Measurements from ENCODE around the gene PHACTR3. TPM values are rescaled to one million over a fixed set of nuclear protein-coding genes. Genes with fewer than 3 reads are reported as not detected.

The PHACTR3 gene
- polyA plus RNA-seq, 3 donors from 2014 or later = not detected

DNA sequence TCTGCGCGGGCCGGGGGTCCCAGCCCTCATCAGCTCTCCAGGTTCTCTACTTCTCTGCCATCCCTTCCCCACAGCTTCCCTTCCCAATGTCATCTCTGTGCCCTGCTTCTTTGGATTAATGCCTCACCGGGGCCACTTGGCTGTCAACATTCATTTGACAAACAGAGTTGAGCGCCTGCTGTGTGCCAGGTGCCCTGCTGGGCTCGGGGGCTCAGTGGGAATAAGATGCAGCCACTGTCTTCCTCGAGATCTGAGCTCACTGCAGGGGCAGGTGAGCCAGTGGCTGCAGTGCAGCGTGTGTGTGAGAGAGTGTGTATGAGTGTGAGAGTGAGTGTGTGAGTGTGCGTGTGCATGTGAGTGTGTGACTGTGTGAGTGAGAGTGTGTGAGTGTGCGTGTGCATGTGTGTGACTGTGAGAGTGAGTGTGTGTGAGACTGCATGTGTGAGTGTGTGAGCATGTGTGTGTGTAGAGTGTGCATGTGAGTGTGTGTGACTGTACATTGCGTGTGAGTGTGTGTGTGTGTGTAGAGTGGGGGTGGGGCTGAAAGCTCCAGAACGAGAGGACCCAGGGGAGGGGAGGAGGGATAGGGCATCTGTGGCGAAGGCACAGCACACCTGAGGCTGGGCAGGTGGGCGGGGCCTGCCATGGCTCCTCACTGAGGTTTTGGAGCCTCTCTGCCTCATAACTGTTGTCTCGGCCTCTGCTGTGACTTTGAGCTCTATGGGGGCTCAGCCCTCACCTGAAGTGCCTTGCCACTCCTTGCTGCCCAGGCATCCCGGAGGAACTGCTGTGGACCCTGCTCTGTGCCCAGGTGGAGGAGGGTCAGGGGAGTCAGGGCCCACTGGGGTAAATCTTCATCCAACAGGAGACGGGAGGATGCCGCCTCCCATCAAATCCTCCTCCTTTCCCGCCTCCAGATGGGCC, 36.5 kb upstream of the PHACTR3 start:
- Mint-ChIP-seq H3K27me3 (ENCODE audit: low read depth in 3 of 3) (peaks cover 0 to 7% (median 2%) of the 10 kb centered on the region in 3 donors), H3K4me3 (no peak overlapping the region), H3K4me1 (peaks cover 0 to 6% of the 10 kb centered on the region in 2 donors), H3K27ac (no peak overlapping the region), H3K9me3 (no peaks in the 10 kb centered on the region), H3K36me3 (no peaks in the 10 kb centered on the region)
- DNase-seq = no peak

- Mint-ChIP-seq H3K4me1 (peaks cover 0 to 6% of the 10 kb centered on the region in 2 donors), H3K27me3 (ENCODE audit: low read depth in 3 of 3) (peaks cover 0 to 7% (median 2%) of the 10 kb centered on the region in 3 donors), H3K27ac (no peak overlapping the region), H3K4me3 (no peak overlapping the region), H3K9me3 (no peaks in the 10 kb centered on the region), H3K36me3 (no peaks in the 10 kb centered on the region)
- no peak for DNase-seq
These were observed 35.8 kb upstream of the PHACTR3 start for GRCh38 chr20:59568509-59569024.

GRCh38 chr20:59569305-59569704, 35.0 kb upstream of the PHACTR3 start:
- H3K9me3 Mint-ChIP-seq = no peaks in the 10 kb centered on the region
- peaks cover 0 to 6% of the 10 kb centered on the region in 2 donors for H3K4me1 Mint-ChIP-seq
- no peaks in the 10 kb centered on the region for H3K36me3 Mint-ChIP-seq
- H3K27me3 Mint-ChIP-seq (ENCODE audit: low read depth in 3 of 3) = peaks cover 0 to 7% (median 2%) of the 10 kb centered on the region in 3 donors
- H3K27ac Mint-ChIP-seq = peak overlapping the region in 1 of 6 donors; percentile 2
- no peak overlapping the region for H3K4me3 Mint-ChIP-seq
- DNase-seq = no peak

DNA sequence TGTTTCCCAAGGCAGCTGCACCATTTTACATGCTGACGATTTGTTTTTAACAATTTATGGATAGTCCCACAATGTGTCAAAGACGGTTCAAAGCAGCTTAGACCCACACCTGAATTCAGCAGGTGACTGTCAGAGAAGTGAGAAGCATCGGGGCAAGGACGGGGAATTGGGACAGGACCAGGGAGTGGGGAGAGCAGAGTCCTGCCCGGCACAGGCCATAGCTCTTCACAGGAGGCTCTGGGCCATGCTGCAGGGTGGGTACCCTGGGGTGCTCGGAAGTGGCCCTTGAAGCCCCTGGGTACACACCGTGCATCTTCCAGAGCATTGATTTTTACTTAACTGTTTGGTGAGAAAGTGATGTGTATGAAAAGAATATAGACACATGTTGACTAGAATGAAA, 33.2 kb upstream of the PHACTR3 start:
- H3K27ac Mint-ChIP-seq = peak overlapping the region in 1 of 6 donors; percentile 23
- no peaks in the 10 kb centered on the region for H3K36me3 Mint-ChIP-seq
- H3K9me3 Mint-ChIP-seq = no peaks in the 10 kb centered on the region
- peaks cover 0 to 6% of the 10 kb centered on the region in 2 donors for H3K4me1 Mint-ChIP-seq
- H3K27me3 Mint-ChIP-seq (ENCODE audit: low read depth in 3 of 3) = peaks cover 4 to 7% (median 7%) of the 10 kb centered on the region in 3 donors
- no peak for DNase-seq
- H3K4me3 Mint-ChIP-seq = peak overlapping the region; percentile 57 to 71 (median 65)

- peaks cover 0 to 6% of the 10 kb centered on the region in 2 donors for H3K4me1 Mint-ChIP-seq
- peak overlapping the region; percentile 57 to 71 (median 65) for H3K4me3 Mint-ChIP-seq
- DNase-seq = peak; percentile 28 to 40 (median 37)
- no peaks in the 10 kb centered on the region for H3K36me3 Mint-ChIP-seq
- H3K9me3 Mint-ChIP-seq = no peaks in the 10 kb centered on the region
- H3K27ac Mint-ChIP-seq = peak overlapping the region in 1 of 6 donors; percentile 23
- H3K27me3 Mint-ChIP-seq (ENCODE audit: low read depth in 3 of 3) = peaks cover 4 to 8% (median 7%) of the 10 kb centered on the region in 3 donors
These were observed 32.6 kb upstream of the PHACTR3 start for GRCh38 chr20:59571551-59572314.

DNA sequence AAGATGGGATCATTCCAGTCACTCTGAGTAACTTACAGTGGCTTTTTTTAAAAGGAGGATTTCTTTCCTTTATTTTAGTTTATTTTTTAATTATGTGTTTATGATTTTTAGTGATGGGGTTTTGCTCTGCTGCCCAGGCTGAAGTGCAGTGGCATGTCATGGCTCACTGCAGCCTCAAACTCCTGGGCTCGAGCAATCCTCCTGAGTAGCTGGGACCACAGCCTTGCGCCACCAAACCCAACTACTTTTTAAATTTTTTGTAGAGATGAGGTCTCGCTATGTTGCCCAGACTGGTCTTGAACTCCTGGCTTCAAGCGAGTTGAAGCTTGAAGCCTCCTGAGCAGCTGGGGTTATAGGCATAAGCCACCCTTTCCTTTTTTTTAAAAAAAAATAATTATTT, 31.8 kb upstream of the PHACTR3 start:
- H3K27me3 Mint-ChIP-seq (ENCODE audit: low read depth in 3 of 3) = peaks cover 4 to 10% (median 8%) of the 10 kb centered on the region in 3 donors
- no peaks in the 10 kb centered on the region for H3K9me3 Mint-ChIP-seq
- no peaks in the 10 kb centered on the region for H3K36me3 Mint-ChIP-seq
- no peak overlapping the region for H3K27ac Mint-ChIP-seq
- peaks cover 0 to 6% of the 10 kb centered on the region in 2 donors for H3K4me1 Mint-ChIP-seq
- H3K4me3 Mint-ChIP-seq = no peak overlapping the region
- DNase-seq = no peak

GRCh38 chr20:59573837-59574236, 30.5 kb upstream of the PHACTR3 start:
- no peak overlapping the region for H3K27ac Mint-ChIP-seq
- no peak for DNase-seq
- H3K27me3 Mint-ChIP-seq (ENCODE audit: low read depth in 3 of 3) = peaks cover 4 to 10% (median 10%) of the 10 kb centered on the region in 3 donors
- H3K9me3 Mint-ChIP-seq = no peaks in the 10 kb centered on the region
- peaks cover 0 to 6% of the 10 kb centered on the region in 2 donors for H3K4me1 Mint-ChIP-seq
- no peak overlapping the region for H3K4me3 Mint-ChIP-seq
- no peaks in the 10 kb centered on the region for H3K36me3 Mint-ChIP-seq

DNA sequence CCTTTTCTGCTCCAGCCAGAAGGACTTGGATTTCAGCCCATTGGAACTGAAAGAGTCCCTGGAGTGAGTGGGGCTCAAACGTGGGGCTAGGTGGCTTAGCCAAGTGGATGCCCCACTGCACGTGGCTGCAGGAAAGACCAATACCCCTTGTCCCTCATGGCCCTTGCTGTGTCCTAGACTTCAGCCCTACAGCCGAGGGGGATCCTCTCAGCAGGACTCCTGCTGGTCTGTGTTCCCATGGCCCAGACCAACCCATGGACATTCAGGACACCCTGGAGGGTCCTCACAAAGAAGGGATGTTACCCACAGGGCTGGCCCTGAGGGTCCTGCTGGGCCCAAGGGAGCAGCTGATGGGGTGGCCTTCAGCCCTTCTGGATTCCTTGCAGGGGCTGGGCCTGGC, 30.0 kb upstream of the PHACTR3 start:
- Mint-ChIP-seq H3K4me3 (no peak overlapping the region), H3K9me3 (no peaks in the 10 kb centered on the region), H3K36me3 (no peaks in the 10 kb centered on the region), H3K27ac (no peak overlapping the region), H3K4me1 (peaks cover 0 to 6% of the 10 kb centered on the region in 2 donors), H3K27me3 (ENCODE audit: low read depth in 3 of 3) (peaks cover 4 to 11% (median 10%) of the 10 kb centered on the region in 3 donors)
- DNase-seq = no peak

- Mint-ChIP-seq H3K27me3 (ENCODE audit: low read depth in 3 of 3) (peaks cover 4 to 15% (median 11%) of the 10 kb centered on the region in 3 donors), H3K4me3 (no peak overlapping the region)
These were observed 29.1 kb upstream of the PHACTR3 start for GRCh38 chr20:59575216-59575615.

DNA sequence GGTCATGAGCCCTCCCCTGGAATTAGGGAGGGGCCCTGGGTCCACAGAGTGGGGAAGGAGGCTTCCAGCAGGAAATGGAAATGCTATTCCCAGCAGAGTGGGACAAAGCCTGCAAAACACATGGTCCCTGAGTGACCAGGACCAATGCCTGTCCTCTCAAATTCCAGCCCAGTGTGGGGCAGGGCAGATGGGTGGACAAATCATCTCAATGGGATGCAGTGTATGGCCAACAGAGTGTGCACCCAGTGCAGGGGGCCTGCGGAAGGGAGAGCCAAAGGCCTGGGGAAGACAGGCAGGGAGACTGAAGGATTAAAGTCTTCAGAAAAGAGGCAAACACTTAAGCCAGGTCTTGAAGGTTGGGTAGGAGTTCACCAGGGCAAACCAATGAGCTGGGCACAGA, 28.7 kb upstream of the PHACTR3 start:
- Mint-ChIP-seq H3K27ac (no peak overlapping the region), H3K36me3 (no peaks in the 10 kb centered on the region), H3K27me3 (ENCODE audit: low read depth in 3 of 3) (peaks cover 4 to 15% (median 11%) of the 10 kb centered on the region in 3 donors), H3K9me3 (no peaks in the 10 kb centered on the region), H3K4me3 (no peak overlapping the region), H3K4me1 (peaks cover 0 to 6% of the 10 kb centered on the region in 2 donors)
- DNase-seq = no peak

More at GRCh38 chr20:59575216-59575615, 29.1 kb upstream of the PHACTR3 start:
- Mint-ChIP-seq H3K27ac (no peak overlapping the region), H3K4me1 (peaks cover 0 to 6% of the 10 kb centered on the region in 2 donors), H3K9me3 (no peaks in the 10 kb centered on the region), H3K36me3 (no peaks in the 10 kb centered on the region)
- no peak for DNase-seq

- no peaks in the 10 kb centered on the region for H3K9me3 Mint-ChIP-seq
- no peak overlapping the region for H3K4me3 Mint-ChIP-seq
- DNase-seq = no peak
- H3K27ac Mint-ChIP-seq = no peak overlapping the region
- H3K36me3 Mint-ChIP-seq = no peaks in the 10 kb centered on the region
- peaks cover 3 to 18% (median 11%) of the 10 kb centered on the region in 3 donors for H3K27me3 Mint-ChIP-seq (ENCODE audit: low read depth in 3 of 3)
- H3K4me1 Mint-ChIP-seq = peaks cover 0 to 6% of the 10 kb centered on the region in 2 donors
These were observed 28.0 kb upstream of the PHACTR3 start for GRCh38 chr20:59576216-59576953.

- DNase-seq = no peak
- H3K36me3 Mint-ChIP-seq = no peaks in the 10 kb centered on the region
- H3K4me3 Mint-ChIP-seq = no peak overlapping the region
- H3K27me3 Mint-ChIP-seq (ENCODE audit: low read depth in 3 of 3) = peaks cover 3 to 15% (median 14%) of the 10 kb centered on the region in 3 donors
- H3K27ac Mint-ChIP-seq = no peak overlapping the region
- peaks cover 0 to under 1% of the 10 kb centered on the region in 2 donors for H3K4me1 Mint-ChIP-seq
- H3K9me3 Mint-ChIP-seq = no peaks in the 10 kb centered on the region
These were observed 27.1 kb upstream of the PHACTR3 start for GRCh38 chr20:59577037-59577808.
